Uterus (tissue), 4 donors: ENCODE data around the gene ZFYVE28. TPM values are rescaled to one million over a fixed set of nuclear protein-coding genes. Genes with fewer than 3 reads are reported as not detected.

Experiments used
- DNase-seq, 2 donors: peaks; one replicate each; pipeline ENCODE4 v3.0.0-alpha.2; 2019 to 2020
- H3K27ac ChIP-seq, 2 donors: fragments of 200-600 bp; sonication (generic); 1 replicate in 1 of 2; 2 replicates in 1 of 2; pipeline ENCODE4 v1.5.1; 2016 to 2018
- H3K27me3 ChIP-seq, 2 donors: fragments of 200-600 bp; sonication (generic); one replicate each; pipeline ENCODE4 v1.5.1; 2018 to 2019; ENCODE audit warnings: control low read depth in 1 of 2
- H3K36me3 ChIP-seq, 2 donors: fragments of 200-600 bp; sonication (generic); one replicate each; pipeline ENCODE4 v1.5.1; 2019; ENCODE audit warnings: control low read depth in 1 of 2
- H3K4me1 ChIP-seq, 2 donors: fragments of 200-600 bp; sonication (generic); one replicate each; pipeline ENCODE4 v1.5.1; 2018 to 2019; ENCODE audit warnings: control low read depth in 1 of 2
- H3K4me3 ChIP-seq, 2 donors: fragments of 200-600 bp; sonication (generic); 1 replicate in 1 of 2; 2 replicates in 1 of 2; pipeline ENCODE4 v1.5.1; 2018 to 2019; ENCODE audit warnings: mild to moderate bottlenecking in 1 of 2
- H3K9me3 ChIP-seq, 2 donors: fragments of 200-600 bp; sonication (generic); one replicate each; pipeline ENCODE4 v1.5.1; 2019; ENCODE audit warnings: control low read depth in 1 of 2
- POLR2A ChIP-seq, 2 donors: fragments of 450-650 bp; IDR thresholded peaks; one replicate each; pipeline ENCODE4 v1.6.1; 2016; ENCODE audit warnings: antibody characterized with exemption in 2 of 2, mild to moderate bottlenecking in 1 of 2, moderate library complexity in 1 of 2
- intact Hi-C: fragments of 100-400 bp; cut with DNase I; formaldehyde crosslinking; loops from one replicate; pipeline ENCODE4 v1.15.1; 2023; ENCODE audit warnings: low total_unique reads
- total RNA-seq, 4 donors: library from RNA; depleted of rRNA in 3 of 4; stranded (reverse); fragments of >200 nt in 3 of 4; gene quantifications; one replicate each; pipeline versions ENCODE4 v1.1.0 to v1.2.4, GENCODE V29; 2014 to 2023
- TF ChIP-seq, protein P1 (sequence below), 4 experiments: fragments of 200-600 bp in 2 of 4; fragments of 450-650 bp in 2 of 4; sonication (generic) in 2 of 4; IDR thresholded peaks; one replicate each; pipeline ENCODE4 v1.5.1; 2016 to 2019; ENCODE audit warnings: antibody characterized with exemption in 4 of 4, mild to moderate bottlenecking in 2 of 4, moderate library complexity in 1 of 4
- donor health status: DM: yes; HTN: yes; CAD: no.

ZFYVE28 gene
- total RNA-seq, 4 donors from 2014 or later = 5.4 to 16.7 (median 13.4) TPM

GRCh38 chr4:2247128-2248043, 171.1 kb downstream of the ZFYVE28 start:
- H3K27me3 ChIP-seq = no peaks in the 10 kb centered on the region
- no peak for TF ChIP-seq POLR2A (IDR thresholded peaks at IDR 0.05)
- TF ChIP-seq, protein P1, sequence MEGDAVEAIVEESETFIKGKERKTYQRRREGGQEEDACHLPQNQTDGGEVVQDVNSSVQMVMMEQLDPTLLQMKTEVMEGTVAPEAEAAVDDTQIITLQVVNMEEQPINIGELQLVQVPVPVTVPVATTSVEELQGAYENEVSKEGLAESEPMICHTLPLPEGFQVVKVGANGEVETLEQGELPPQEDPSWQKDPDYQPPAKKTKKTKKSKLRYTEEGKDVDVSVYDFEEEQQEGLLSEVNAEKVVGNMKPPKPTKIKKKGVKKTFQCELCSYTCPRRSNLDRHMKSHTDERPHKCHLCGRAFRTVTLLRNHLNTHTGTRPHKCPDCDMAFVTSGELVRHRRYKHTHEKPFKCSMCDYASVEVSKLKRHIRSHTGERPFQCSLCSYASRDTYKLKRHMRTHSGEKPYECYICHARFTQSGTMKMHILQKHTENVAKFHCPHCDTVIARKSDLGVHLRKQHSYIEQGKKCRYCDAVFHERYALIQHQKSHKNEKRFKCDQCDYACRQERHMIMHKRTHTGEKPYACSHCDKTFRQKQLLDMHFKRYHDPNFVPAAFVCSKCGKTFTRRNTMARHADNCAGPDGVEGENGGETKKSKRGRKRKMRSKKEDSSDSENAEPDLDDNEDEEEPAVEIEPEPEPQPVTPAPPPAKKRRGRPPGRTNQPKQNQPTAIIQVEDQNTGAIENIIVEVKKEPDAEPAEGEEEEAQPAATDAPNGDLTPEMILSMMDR (IDR thresholded peaks at IDR 0.05) = no peak
- DNase-seq = peak in 1 of 2 donors; percentile 15
- no peak overlapping the region for H3K27ac ChIP-seq
- no peaks in the 10 kb centered on the region for H3K4me1 ChIP-seq
- no peak overlapping the region for H3K4me3 ChIP-seq
- no peaks in the 10 kb centered on the region for H3K36me3 ChIP-seq
- intact Hi-C loops = no loop called here
- no peaks in the 10 kb centered on the region for H3K9me3 ChIP-seq

GRCh38 chr4:2246384-2247127, 171.9 kb downstream of the ZFYVE28 start:
- intact Hi-C loops = no loop called here

DNA sequence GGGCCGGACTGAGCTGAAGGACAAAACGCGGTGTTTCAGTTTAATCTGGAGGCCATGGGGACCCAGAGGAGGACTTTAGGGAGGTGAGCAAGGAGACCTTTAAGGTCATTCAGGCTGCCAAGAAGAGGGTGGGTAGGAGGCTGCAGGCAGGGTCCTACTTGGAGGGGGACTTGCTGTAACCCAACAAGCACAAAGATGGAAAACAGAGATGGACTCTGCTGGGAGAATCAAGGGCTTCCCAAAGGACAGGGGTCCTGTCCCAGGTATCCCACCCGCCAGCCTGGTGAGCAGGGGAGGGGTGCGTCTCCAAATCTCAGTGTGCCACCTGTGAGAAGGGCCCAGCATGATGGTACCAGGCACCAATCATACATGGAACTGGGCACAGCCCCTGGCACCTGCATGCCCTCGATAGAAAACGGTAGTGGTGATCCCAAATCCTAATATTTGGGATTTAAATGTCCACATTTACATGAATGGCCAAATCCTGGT, 172.6 kb downstream of the ZFYVE28 start:
- intact Hi-C loops = no loop called here
- peak overlapping the region; percentile 68 to 76 for H3K27ac ChIP-seq
- H3K4me3 ChIP-seq = no peak overlapping the region
- H3K4me1 ChIP-seq = no peaks in the 10 kb centered on the region
- TF ChIP-seq, protein P1 (IDR thresholded peaks at IDR 0.05) = no peak
- TF ChIP-seq POLR2A (IDR thresholded peaks at IDR 0.05) = no peak
- H3K27me3 ChIP-seq = no peaks in the 10 kb centered on the region
- DNase-seq = no peak
- H3K36me3 ChIP-seq = no peaks in the 10 kb centered on the region
- H3K9me3 ChIP-seq = no peaks in the 10 kb centered on the region

More at GRCh38 chr4:2246384-2247127, 171.9 kb downstream of the ZFYVE28 start:
- no peaks in the 10 kb centered on the region for H3K27me3 ChIP-seq
- no peak overlapping the region for H3K4me3 ChIP-seq
- peak in 1 of 2 donors; percentile 15 for DNase-seq
- no peaks in the 10 kb centered on the region for H3K4me1 ChIP-seq
- peak overlapping the region; percentile 68 to 76 for H3K27ac ChIP-seq
- no peaks in the 10 kb centered on the region for H3K9me3 ChIP-seq
- no peaks in the 10 kb centered on the region for H3K36me3 ChIP-seq
- no peak for TF ChIP-seq POLR2A (IDR thresholded peaks at IDR 0.05)
- TF ChIP-seq, protein P1 (IDR thresholded peaks at IDR 0.05) = no peak

DNA sequence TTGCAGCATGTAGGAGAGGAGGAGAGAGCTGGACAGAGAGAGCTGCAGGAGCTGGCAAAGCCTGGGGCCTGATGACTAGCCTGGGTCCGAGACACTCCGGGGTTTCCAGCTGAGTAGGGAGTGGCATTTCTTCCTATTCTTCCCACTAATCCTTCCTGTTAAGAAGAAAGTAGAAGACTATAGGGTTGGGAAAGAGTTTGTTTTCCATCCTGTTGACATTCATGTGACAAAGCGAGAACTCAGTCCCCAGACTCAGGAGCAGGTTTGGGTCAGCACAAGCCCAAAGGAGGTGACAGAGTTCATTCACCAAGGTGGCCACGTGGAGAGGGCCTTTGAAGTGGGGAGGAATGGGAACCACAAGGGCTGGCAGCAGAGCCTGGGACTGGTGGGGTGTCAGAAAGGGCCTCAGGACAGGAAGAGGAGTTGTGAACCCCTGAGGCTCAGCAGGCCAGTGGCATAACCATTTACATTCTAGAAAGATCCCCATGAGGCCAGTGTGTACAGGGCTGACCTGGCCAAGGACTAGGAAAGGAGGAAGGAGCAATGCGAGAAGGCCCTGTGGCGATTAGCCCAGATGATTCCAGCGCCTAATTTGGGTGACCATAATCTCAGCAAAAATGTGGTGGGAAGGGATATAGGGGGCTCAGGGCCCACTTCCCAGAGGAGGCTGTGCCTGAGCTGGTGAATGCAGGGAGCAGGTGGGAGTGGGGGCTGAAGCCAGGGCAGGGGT, 173.2 kb downstream of the ZFYVE28 start:
- intact Hi-C loops = no loop called here

More for the DNA sequence above, 173.2 kb downstream of the ZFYVE28 start:
- TF ChIP-seq, protein P1 (IDR thresholded peaks at IDR 0.05) = no peak
- no peak for TF ChIP-seq POLR2A (IDR thresholded peaks at IDR 0.05)
- peak overlapping the region; percentile 68 to 76 for H3K27ac ChIP-seq
- H3K4me1 ChIP-seq = peaks cover 0 to 2% of the 10 kb centered on the region in 2 donors
- H3K36me3 ChIP-seq = no peaks in the 10 kb centered on the region
- H3K27me3 ChIP-seq = no peaks in the 10 kb centered on the region
- H3K9me3 ChIP-seq = no peaks in the 10 kb centered on the region
- DNase-seq = no peak
- H3K4me3 ChIP-seq = no peak overlapping the region
